DND-41 (cell line): ENCODE results near the gene TRIM21.

ENCODE experiments used
- EZH2 ChIP-seq: IDR thresholded peaks from 3 replicates; pipeline ENCODE4 v1.6.1; 2012; ENCODE audit warnings: borderline replicate concordance, low read depth, mild to moderate bottlenecking, moderate library complexity, low read length, inconsistent platforms; ENCODE audit not compliant: severe bottlenecking
- TF ChIP-seq, protein P1 (sequence below): IDR thresholded peaks from 2 replicates; pipeline ENCODE4 v1.5.1; 2012; ENCODE audit warnings: borderline replicate concordance, low read length, moderate library complexity, mild to moderate bottlenecking; ENCODE audit not compliant: poor library complexity, severe bottlenecking; ENCODE audit errors: extremely low read depth

DNA sequence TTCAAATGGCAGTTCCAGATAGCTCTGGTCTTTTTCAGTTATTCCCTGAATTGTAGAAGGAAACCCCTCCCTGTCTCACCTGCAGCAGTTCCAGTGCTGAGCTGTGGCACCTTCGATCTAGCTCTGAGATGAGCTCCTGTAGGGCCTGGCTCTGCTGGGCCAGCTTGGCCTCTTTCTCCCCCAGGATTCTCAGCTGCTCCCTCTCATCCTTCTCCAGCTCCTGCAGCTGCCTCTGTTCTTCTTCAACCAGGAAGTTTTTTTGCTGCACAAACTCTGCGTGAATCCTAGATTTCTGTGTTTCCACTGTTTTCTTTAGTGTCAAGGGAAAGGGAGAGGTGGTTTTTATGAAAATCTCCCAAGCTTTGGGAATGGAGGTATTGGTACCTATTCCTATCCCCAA is 5.3 kb downstream of the TRIM21 start:
- TF ChIP-seq, protein P1, sequence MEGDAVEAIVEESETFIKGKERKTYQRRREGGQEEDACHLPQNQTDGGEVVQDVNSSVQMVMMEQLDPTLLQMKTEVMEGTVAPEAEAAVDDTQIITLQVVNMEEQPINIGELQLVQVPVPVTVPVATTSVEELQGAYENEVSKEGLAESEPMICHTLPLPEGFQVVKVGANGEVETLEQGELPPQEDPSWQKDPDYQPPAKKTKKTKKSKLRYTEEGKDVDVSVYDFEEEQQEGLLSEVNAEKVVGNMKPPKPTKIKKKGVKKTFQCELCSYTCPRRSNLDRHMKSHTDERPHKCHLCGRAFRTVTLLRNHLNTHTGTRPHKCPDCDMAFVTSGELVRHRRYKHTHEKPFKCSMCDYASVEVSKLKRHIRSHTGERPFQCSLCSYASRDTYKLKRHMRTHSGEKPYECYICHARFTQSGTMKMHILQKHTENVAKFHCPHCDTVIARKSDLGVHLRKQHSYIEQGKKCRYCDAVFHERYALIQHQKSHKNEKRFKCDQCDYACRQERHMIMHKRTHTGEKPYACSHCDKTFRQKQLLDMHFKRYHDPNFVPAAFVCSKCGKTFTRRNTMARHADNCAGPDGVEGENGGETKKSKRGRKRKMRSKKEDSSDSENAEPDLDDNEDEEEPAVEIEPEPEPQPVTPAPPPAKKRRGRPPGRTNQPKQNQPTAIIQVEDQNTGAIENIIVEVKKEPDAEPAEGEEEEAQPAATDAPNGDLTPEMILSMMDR = no peak
- TF ChIP-seq EZH2 = no peak
